Measurements from ENCODE around the gene CTLA4. TPM values are rescaled to one million over a fixed set of nuclear protein-coding genes. Genes with fewer than 3 reads are reported as not detected.

Gene CTLA4
- total RNA-seq, 8 experiments from 2014 or later = 0.19 to 0.28 TPM; not detected in 6

- H3K4me3 ChIP-seq = no peak overlapping the region
- in situ Hi-C loops (cut with MboI; ENCODE audit: low pct_unique_long_range_greater_than_20kb in 2 of 9, low sequenced_read_pairs in 9 of 9, unreplicated experiment in 9 of 9) = loop anchor here in 1 of 9 experiments (10.0 kb wide), 1 partner anchor 64 kb away; no protein-coding TSS in a partner anchor
- peak in 3 of 8 experiments; percentile 21 to 63 (median 23) for ATAC-seq (replicated peaks in 6 of 8)
- peaks cover 0 to 5% of the 10 kb centered on the region in 2 donors for H3K4me1 ChIP-seq (replicated peaks in 1 of 2)
- H3K27ac ChIP-seq = peak overlapping the region in 1 of 2 donors; percentile 58
- 20 to 100% (median 75%) methylated on average over 1 to 5 of the region's 5 CpGs; no CpG with 5 or more reads in 2 of the 10 experiments for WGBS, 10 experiments
Measured at GRCh38 chr2:203840655-203841205, 26.8 kb upstream of the CTLA4 start.

GRCh38 chr2:203841654-203842053 lies 25.9 kb upstream of the CTLA4 start:
- in situ Hi-C loops (cut with MboI; ENCODE audit: low pct_unique_long_range_greater_than_20kb in 2 of 9, low sequenced_read_pairs in 9 of 9, unreplicated experiment in 9 of 9) = loop anchor here in 1 of 9 experiments (10.0 kb wide), 1 partner anchor 63 kb away; no protein-coding TSS in a partner anchor
- H3K4me3 ChIP-seq = no peak overlapping the region
- WGBS, 10 experiments = 70 to 100% (median 87%) methylated on average over 4 to 5 of the region's 5 CpGs
- no peak overlapping the region for H3K27ac ChIP-seq
- no peak for ATAC-seq (replicated peaks in 6 of 8)
- H3K4me1 ChIP-seq (replicated peaks in 1 of 2) = peaks cover 0 to 5% of the 10 kb centered on the region in 2 donors

- in situ Hi-C loops (cut with MboI; ENCODE audit: low pct_unique_long_range_greater_than_20kb in 2 of 9, low sequenced_read_pairs in 9 of 9, unreplicated experiment in 9 of 9) = loop anchor here in 1 of 9 experiments (10.0 kb wide), 1 partner anchor 62 kb away; no protein-coding TSS in a partner anchor
- Histone ChIP-seq H3K27ac (no peak overlapping the region), H3K4me1 (replicated peaks in 1 of 2) (peaks cover 0 to 5% of the 10 kb centered on the region in 2 donors)
Measured at GRCh38 chr2:203842373-203842772, 25.2 kb upstream of the CTLA4 start.

GRCh38 chr2:203846490-203847105 lies 21.0 kb upstream of the CTLA4 start:
- H3K4me1 ChIP-seq (replicated peaks in 1 of 2) = no peaks in the 10 kb centered on the region
- in situ Hi-C loops (cut with MboI; ENCODE audit: low pct_unique_long_range_greater_than_20kb in 2 of 9, low sequenced_read_pairs in 9 of 9, unreplicated experiment in 9 of 9) = loop anchor here in 1 of 9 experiments (10.0 kb wide), 1 partner anchor 58 kb away; no protein-coding TSS in a partner anchor
- H3K4me3 ChIP-seq = no peak overlapping the region
- 13 to 93% (median 80%) methylated on average over 2 to 7 of the region's 8 CpGs for WGBS, 10 experiments
- ATAC-seq (replicated peaks in 6 of 8) = no peak
- H3K27ac ChIP-seq = no peak overlapping the region

More at GRCh38 chr2:203842373-203842772, 25.2 kb upstream of the CTLA4 start:
- 37 to 92% (median 73%) methylated on average over 3 to 5 of the region's 5 CpGs; no CpG with 5 or more reads in 1 of the 10 experiments for WGBS, 10 experiments
- ATAC-seq (replicated peaks in 6 of 8) = no peak
- no peak overlapping the region for H3K4me3 ChIP-seq

GRCh38 chr2:203849010-203849409 lies 18.6 kb upstream of the CTLA4 start:
- in situ Hi-C loops (cut with MboI; ENCODE audit: low pct_unique_long_range_greater_than_20kb in 2 of 9, low sequenced_read_pairs in 9 of 9, unreplicated experiment in 9 of 9) = loop anchor here in 1 of 9 experiments (10.0 kb wide), 1 partner anchor 56 kb away; no protein-coding TSS in a partner anchor

GRCh38 chr2:203852760-203853159 lies 14.8 kb upstream of the CTLA4 start:
- WGBS, 10 experiments = 0 to 79% (median 40%) methylated on average over 1 to 2 of the region's 2 CpGs; no CpG with 5 or more reads in 3 of the 10 experiments
- in situ Hi-C loops (cut with MboI; ENCODE audit: low pct_unique_long_range_greater_than_20kb in 2 of 9, low sequenced_read_pairs in 9 of 9, unreplicated experiment in 9 of 9) = no loop called here
- H3K4me3 ChIP-seq = no peak overlapping the region

More at GRCh38 chr2:203849010-203849409, 18.6 kb upstream of the CTLA4 start:
- Histone ChIP-seq H3K27ac (no peak overlapping the region), H3K4me1 (replicated peaks in 1 of 2) (no peaks in the 10 kb centered on the region), H3K4me3 (no peak overlapping the region)
- WGBS, 10 experiments = 33 to 100% (median 65%) methylated on average over 1 to 2 of the region's 2 CpGs; no CpG with 5 or more reads in 6 of the 10 experiments
- ATAC-seq (replicated peaks in 6 of 8) = no peak

GRCh38 chr2:203853271-203853670 lies 14.3 kb upstream of the CTLA4 start:
- no peak for ATAC-seq (replicated peaks in 6 of 8)
- Histone ChIP-seq H3K27ac (no peak overlapping the region), H3K4me3 (no peak overlapping the region), H3K4me1 (replicated peaks in 1 of 2) (no peaks in the 10 kb centered on the region)
- in situ Hi-C loops (cut with MboI; ENCODE audit: low pct_unique_long_range_greater_than_20kb in 2 of 9, low sequenced_read_pairs in 9 of 9, unreplicated experiment in 9 of 9) = no loop called here
- 11 to 100% (median 94%) methylated on average over 2 to 3 of the region's 3 CpGs; no CpG with 5 or more reads in 1 of the 10 experiments for WGBS, 10 experiments

More at GRCh38 chr2:203852760-203853159, 14.8 kb upstream of the CTLA4 start:
- ATAC-seq (replicated peaks in 6 of 8) = no peak
- Histone ChIP-seq H3K4me1 (replicated peaks in 1 of 2) (no peaks in the 10 kb centered on the region), H3K27ac (no peak overlapping the region)

- Histone ChIP-seq H3K27ac (no peak overlapping the region), H3K4me1 (replicated peaks in 1 of 2) (no peaks in the 10 kb centered on the region), H3K4me3 (no peak overlapping the region)
- no peak for ATAC-seq (replicated peaks in 6 of 8)
- 55 to 100% (median 85%) methylated on average over 1 to 5 of the region's 5 CpGs for WGBS, 10 experiments
- in situ Hi-C loops (cut with MboI; ENCODE audit: low pct_unique_long_range_greater_than_20kb in 2 of 9, low sequenced_read_pairs in 9 of 9, unreplicated experiment in 9 of 9) = no loop called here
Measured at GRCh38 chr2:203853722-203854121, 13.8 kb upstream of the CTLA4 start.

GRCh38 chr2:203855274-203855673 lies 12.3 kb upstream of the CTLA4 start:
- ATAC-seq (replicated peaks in 6 of 8) = no peak

GRCh38 chr2:203857656-203858055 lies 9.9 kb upstream of the CTLA4 start:
- Histone ChIP-seq H3K4me1 (replicated peaks in 1 of 2) (no peaks in the 10 kb centered on the region), H3K4me3 (no peak overlapping the region), H3K27ac (no peak overlapping the region)
- no peak for ATAC-seq (replicated peaks in 6 of 8)
- 0 to 100% (median 42%) methylated on average over 1 to 2 of the region's 2 CpGs; no CpG with 5 or more reads in 2 of the 10 experiments for WGBS, 10 experiments
- in situ Hi-C loops (cut with MboI; ENCODE audit: low pct_unique_long_range_greater_than_20kb in 2 of 9, low sequenced_read_pairs in 9 of 9, unreplicated experiment in 9 of 9) = no loop called here

More at GRCh38 chr2:203855274-203855673, 12.3 kb upstream of the CTLA4 start:
- no peak overlapping the region for H3K4me3 ChIP-seq
- in situ Hi-C loops (cut with MboI; ENCODE audit: low pct_unique_long_range_greater_than_20kb in 2 of 9, low sequenced_read_pairs in 9 of 9, unreplicated experiment in 9 of 9) = no loop called here
- no peaks in the 10 kb centered on the region for H3K4me1 ChIP-seq (replicated peaks in 1 of 2)
- H3K27ac ChIP-seq = no peak overlapping the region

GRCh38 chr2:203858176-203858575 lies 9.4 kb upstream of the CTLA4 start:
- Histone ChIP-seq H3K4me3 (no peak overlapping the region), H3K4me1 (replicated peaks in 1 of 2) (no peaks in the 10 kb centered on the region), H3K27ac (no peak overlapping the region)
- WGBS, 10 experiments = 25 to 100% (median 86%) methylated on average over 1 to 2 of the region's 2 CpGs; no CpG with 5 or more reads in 2 of the 10 experiments
- no peak for ATAC-seq (replicated peaks in 6 of 8)
- in situ Hi-C loops (cut with MboI; ENCODE audit: low pct_unique_long_range_greater_than_20kb in 2 of 9, low sequenced_read_pairs in 9 of 9, unreplicated experiment in 9 of 9) = no loop called here

- H3K4me1 ChIP-seq (replicated peaks in 1 of 2) = no peaks in the 10 kb centered on the region
- H3K4me3 ChIP-seq = no peak overlapping the region
- no peak overlapping the region for H3K27ac ChIP-seq
- 38 to 100% (median 73%) methylated on average over 1 to 3 of the region's 3 CpGs; no CpG with 5 or more reads in 2 of the 10 experiments for WGBS, 10 experiments
- in situ Hi-C loops (cut with MboI; ENCODE audit: low pct_unique_long_range_greater_than_20kb in 2 of 9, low sequenced_read_pairs in 9 of 9, unreplicated experiment in 9 of 9) = no loop called here
- ATAC-seq (replicated peaks in 6 of 8) = no peak
Measured at GRCh38 chr2:203859030-203859789, 8.4 kb upstream of the CTLA4 start.

- in situ Hi-C loops (cut with MboI; ENCODE audit: low pct_unique_long_range_greater_than_20kb in 2 of 9, low sequenced_read_pairs in 9 of 9, unreplicated experiment in 9 of 9) = no loop called here
- no peaks in the 10 kb centered on the region for H3K4me1 ChIP-seq (replicated peaks in 1 of 2)
- no peak overlapping the region for H3K27ac ChIP-seq
- WGBS, 10 experiments = 41 to 79% (median 49%) methylated on average over 2 to 4 of the region's 4 CpGs
- ATAC-seq (replicated peaks in 6 of 8) = no peak
- H3K4me3 ChIP-seq = no peak overlapping the region
Measured at GRCh38 chr2:203861197-203861596, 6.4 kb upstream of the CTLA4 start.

Data from motor neuron (in vitro differentiated cells).